ENCODE data around the gene ZDHHC14.

DNA sequence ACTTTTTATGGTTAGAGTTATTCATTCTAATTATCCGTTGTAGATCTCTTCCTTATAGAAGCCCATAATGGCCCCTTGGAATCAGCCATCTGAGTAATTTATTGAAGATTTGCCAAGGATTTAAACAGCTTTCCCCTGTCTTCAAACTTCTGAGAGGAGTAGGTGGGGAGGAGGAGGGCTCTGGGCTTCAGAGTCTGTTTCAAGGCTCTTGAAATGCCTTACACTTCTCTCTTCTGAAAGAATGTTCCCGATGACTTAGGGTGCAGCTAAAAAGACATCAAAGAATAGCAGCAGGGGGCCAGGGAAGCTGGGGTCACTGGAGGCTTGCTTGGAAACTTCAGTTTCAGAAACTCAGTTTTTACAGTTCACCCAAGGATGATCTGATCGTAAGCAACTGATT, 165.3 kb downstream of the ZDHHC14 start:
- TF ChIP-seq POLR2AphosphoS5 (IDR thresholded peaks at IDR 0.05), result no peak
- TF ChIP-seq, protein P1, sequence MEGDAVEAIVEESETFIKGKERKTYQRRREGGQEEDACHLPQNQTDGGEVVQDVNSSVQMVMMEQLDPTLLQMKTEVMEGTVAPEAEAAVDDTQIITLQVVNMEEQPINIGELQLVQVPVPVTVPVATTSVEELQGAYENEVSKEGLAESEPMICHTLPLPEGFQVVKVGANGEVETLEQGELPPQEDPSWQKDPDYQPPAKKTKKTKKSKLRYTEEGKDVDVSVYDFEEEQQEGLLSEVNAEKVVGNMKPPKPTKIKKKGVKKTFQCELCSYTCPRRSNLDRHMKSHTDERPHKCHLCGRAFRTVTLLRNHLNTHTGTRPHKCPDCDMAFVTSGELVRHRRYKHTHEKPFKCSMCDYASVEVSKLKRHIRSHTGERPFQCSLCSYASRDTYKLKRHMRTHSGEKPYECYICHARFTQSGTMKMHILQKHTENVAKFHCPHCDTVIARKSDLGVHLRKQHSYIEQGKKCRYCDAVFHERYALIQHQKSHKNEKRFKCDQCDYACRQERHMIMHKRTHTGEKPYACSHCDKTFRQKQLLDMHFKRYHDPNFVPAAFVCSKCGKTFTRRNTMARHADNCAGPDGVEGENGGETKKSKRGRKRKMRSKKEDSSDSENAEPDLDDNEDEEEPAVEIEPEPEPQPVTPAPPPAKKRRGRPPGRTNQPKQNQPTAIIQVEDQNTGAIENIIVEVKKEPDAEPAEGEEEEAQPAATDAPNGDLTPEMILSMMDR (IDR thresholded peaks at IDR 0.05), result no peak

Data from prostate gland (tissue), 2 donors.